GM12891 (cell line): ENCODE data around the gene TIAM2.

Experiments
- PAX5 ChIP-seq: IDR thresholded peaks from 2 replicates; pipeline ENCODE4 v1.6.1; 2011; ENCODE audit warnings: low read length, moderate library complexity, mild to moderate bottlenecking; ENCODE audit not compliant: insufficient read depth, severe bottlenecking
- POLR2A ChIP-seq: IDR thresholded peaks from 2 replicates; pipeline ENCODE4 v1.6.1; 2011; ENCODE audit warnings: low read depth, low read length, control low read depth
- POLR2AphosphoS5 ChIP-seq: IDR thresholded peaks from 2 replicates; pipeline ENCODE4 v1.6.1; 2011; ENCODE audit warnings: low read depth, low read length, control low read depth
- SPI1 ChIP-seq: IDR thresholded peaks from 2 replicates; pipeline ENCODE4 v1.6.1; 2011; ENCODE audit warnings: low read depth, low read length, control low read depth
- TAF1 ChIP-seq: IDR thresholded peaks from 2 replicates; pipeline ENCODE4 v1.6.1; 2011; ENCODE audit warnings: low read depth, low read length, control low read depth

- TF ChIP-seq POLR2AphosphoS5: no peak
- TF ChIP-seq POLR2A: no peak
- no peak for TF ChIP-seq TAF1
- no peak for TF ChIP-seq PAX5
- TF ChIP-seq SPI1: no peak
Observed at GRCh38 chr6:155234687-155235086, 239.6 kb downstream of the TIAM2 start.
